HL-60 (cell line): ENCODE measurements around the gene KRTAP5-5.
"Not testable (repeated sequence)": the region's sequence is repeated elsewhere in the genome, so short reads cannot be mapped to it uniquely, and the experiment has no call there.

ENCODE experiments used
- DNase-seq, 2 experiments: peaks; one replicate each; pipeline ENCODE4 v3.0.0-alpha.2; 2010 to 2020; ENCODE audit warnings: low read depth in 1 of 2, low spot score in 1 of 2
- H3K27ac ChIP-seq: fragments of 250-450 bp; sonication (Bioruptor Pico); replicated peaks from 2 replicates; pipeline ENCODE4 v1.5.1; 2020; ENCODE audit warnings: mild to moderate bottlenecking, moderate library complexity
- H3K27me3 ChIP-seq: fragments of 250-450 bp; sonication (Bioruptor Pico); 2 replicates; pipeline ENCODE4 v1.5.1; 2021; ENCODE audit warnings: mild to moderate bottlenecking, moderate library complexity; ENCODE audit not compliant: insufficient read depth, poor library complexity, severe bottlenecking
- H3K4me3 ChIP-seq: replicated peaks from 2 replicates; pipeline ENCODE4 v1.5.1; 2011; ENCODE audit warnings: mild to moderate bottlenecking, control low read depth, low read length; ENCODE audit not compliant: insufficient read depth
- GABPA ChIP-seq: IDR thresholded peaks from 2 replicates; pipeline ENCODE4 v1.6.1; 2012; ENCODE audit warnings: low read depth
- POLR2AphosphoS5 ChIP-seq: IDR thresholded peaks from 2 replicates; pipeline ENCODE4 v1.6.1; 2012; ENCODE audit warnings: low read depth
- SPI1 ChIP-seq: IDR thresholded peaks from 2 replicates; pipeline ENCODE4 v1.6.1; 2012; ENCODE audit warnings: low read depth, mild to moderate bottlenecking, borderline replicate concordance
- TF ChIP-seq, protein P1 (sequence below): IDR thresholded peaks from 2 replicates; pipeline ENCODE4 v1.6.1; 2012; ENCODE audit warnings: low read depth; ENCODE audit not compliant: insufficient replicate concordance
- TF ChIP-seq, protein P2 (sequence below): IDR thresholded peaks from one replicate; pipeline ENCODE4 v1.5.1; 2011; ENCODE audit warnings: low read length, control low read depth, inconsistent platforms; ENCODE audit not compliant: insufficient read depth

KRTAP5-5 gene

DNA sequence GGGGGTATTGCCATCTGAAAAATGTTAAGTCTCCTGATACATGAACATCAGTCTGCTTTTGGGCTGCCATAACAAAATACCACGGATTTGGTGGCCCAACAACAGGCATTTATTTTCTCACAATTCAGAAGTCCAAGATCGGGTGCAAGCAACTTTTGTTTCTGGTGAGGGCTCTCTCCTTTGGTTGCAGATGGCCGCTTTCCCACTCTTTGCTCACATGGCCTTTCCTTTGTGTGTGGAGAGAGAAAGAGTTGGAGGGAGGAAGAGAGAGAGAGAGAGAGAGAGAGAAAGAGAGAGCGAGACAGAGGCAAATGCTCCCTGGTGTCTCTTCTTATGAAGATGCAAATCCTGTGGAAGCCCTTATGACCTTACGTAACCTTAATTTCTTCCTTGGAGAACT is 28.9 kb upstream of the KRTAP5-5 start:
- Histone ChIP-seq H3K4me3 (no peak overlapping the region), H3K27ac (no peak overlapping the region), H3K27me3 (peaks cover 5% of the 10 kb centered on the region)
- TF ChIP-seq SPI1 (no peak), POLR2AphosphoS5 (no peak), GABPA (no peak)
- TF ChIP-seq, protein P1, sequence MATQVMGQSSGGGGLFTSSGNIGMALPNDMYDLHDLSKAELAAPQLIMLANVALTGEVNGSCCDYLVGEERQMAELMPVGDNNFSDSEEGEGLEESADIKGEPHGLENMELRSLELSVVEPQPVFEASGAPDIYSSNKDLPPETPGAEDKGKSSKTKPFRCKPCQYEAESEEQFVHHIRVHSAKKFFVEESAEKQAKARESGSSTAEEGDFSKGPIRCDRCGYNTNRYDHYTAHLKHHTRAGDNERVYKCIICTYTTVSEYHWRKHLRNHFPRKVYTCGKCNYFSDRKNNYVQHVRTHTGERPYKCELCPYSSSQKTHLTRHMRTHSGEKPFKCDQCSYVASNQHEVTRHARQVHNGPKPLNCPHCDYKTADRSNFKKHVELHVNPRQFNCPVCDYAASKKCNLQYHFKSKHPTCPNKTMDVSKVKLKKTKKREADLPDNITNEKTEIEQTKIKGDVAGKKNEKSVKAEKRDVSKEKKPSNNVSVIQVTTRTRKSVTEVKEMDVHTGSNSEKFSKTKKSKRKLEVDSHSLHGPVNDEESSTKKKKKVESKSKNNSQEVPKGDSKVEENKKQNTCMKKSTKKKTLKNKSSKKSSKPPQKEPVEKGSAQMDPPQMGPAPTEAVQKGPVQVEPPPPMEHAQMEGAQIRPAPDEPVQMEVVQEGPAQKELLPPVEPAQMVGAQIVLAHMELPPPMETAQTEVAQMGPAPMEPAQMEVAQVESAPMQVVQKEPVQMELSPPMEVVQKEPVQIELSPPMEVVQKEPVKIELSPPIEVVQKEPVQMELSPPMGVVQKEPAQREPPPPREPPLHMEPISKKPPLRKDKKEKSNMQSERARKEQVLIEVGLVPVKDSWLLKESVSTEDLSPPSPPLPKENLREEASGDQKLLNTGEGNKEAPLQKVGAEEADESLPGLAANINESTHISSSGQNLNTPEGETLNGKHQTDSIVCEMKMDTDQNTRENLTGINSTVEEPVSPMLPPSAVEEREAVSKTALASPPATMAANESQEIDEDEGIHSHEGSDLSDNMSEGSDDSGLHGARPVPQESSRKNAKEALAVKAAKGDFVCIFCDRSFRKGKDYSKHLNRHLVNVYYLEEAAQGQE: no peak
- TF ChIP-seq, protein P2, sequence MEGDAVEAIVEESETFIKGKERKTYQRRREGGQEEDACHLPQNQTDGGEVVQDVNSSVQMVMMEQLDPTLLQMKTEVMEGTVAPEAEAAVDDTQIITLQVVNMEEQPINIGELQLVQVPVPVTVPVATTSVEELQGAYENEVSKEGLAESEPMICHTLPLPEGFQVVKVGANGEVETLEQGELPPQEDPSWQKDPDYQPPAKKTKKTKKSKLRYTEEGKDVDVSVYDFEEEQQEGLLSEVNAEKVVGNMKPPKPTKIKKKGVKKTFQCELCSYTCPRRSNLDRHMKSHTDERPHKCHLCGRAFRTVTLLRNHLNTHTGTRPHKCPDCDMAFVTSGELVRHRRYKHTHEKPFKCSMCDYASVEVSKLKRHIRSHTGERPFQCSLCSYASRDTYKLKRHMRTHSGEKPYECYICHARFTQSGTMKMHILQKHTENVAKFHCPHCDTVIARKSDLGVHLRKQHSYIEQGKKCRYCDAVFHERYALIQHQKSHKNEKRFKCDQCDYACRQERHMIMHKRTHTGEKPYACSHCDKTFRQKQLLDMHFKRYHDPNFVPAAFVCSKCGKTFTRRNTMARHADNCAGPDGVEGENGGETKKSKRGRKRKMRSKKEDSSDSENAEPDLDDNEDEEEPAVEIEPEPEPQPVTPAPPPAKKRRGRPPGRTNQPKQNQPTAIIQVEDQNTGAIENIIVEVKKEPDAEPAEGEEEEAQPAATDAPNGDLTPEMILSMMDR: no peak
- no peak for DNase-seq

DNA sequence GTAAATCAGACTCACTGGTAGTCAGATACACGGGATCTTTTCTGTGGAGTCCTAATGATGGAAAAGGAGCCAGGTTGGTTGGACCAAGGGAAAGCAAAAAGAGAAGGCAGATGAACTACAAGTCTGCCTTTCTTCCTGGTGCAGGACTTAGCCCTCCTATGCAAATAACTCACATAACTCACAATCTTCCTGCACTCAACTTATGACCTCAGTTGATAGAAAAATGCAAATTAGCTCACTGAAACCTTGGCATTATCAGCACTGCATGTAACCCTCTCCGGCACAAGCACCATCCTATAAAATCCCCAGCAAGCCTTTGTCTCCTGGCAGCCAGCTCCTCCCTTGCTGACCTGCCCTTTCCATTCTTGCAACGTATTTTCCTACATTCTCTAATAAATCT is 27.9 kb upstream of the KRTAP5-5 start:
- H3K27me3 ChIP-seq, H3K4me3 ChIP-seq, H3K27ac ChIP-seq, DNase-seq: not testable (repeated sequence)

DNA sequence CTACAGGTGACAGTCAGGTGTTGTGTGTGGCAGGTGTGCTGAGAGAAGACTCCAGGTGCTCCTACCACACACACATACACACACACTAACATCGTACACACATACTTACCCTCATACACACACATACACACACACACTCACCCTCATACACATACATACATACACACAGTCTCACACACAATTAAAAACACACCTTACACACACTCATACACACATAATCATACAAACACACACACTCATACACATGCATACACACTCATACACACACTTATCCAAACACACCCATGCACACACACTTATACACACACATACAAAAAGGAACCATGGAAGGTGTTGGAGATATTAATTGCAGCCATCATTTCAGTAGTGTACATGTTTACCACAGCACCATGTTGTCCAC is 25.9 kb upstream of the KRTAP5-5 start:
- TF ChIP-seq POLR2AphosphoS5: no peak
- TF ChIP-seq, protein P2: no peak
- no peak for TF ChIP-seq GABPA
- no peak for TF ChIP-seq SPI1
- Histone ChIP-seq H3K27me3 (peaks cover 5% of the 10 kb centered on the region), H3K4me3 (no peak overlapping the region), H3K27ac (no peak overlapping the region)
- DNase-seq: no peak

DNA sequence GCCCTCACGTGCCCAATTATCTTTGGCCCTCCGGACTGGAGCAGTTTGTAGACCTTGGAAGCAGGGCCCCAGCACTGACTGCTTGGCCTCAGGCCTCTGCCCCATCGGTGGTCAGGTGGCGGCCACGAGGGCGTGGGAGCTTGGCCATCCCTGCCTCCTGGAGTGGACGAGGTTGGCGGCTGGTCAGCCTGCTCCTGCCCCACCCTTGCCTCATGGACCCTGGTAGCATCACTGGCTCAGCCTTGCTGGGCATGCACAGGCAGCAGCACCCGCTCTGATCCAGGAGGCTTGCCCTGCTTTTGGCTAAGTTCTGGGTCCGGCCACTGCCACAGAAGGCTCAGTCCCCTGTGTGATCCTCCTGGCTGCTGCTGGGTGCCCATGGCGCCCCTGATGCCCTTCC is 25.4 kb upstream of the KRTAP5-5 start:
- H3K27ac ChIP-seq: no peak overlapping the region
- H3K4me3 ChIP-seq: no peak overlapping the region
- no peak for DNase-seq
- TF ChIP-seq SPI1: no peak
- TF ChIP-seq GABPA: no peak
- TF ChIP-seq, protein P2: no peak
- TF ChIP-seq, protein P1: no peak
- TF ChIP-seq POLR2AphosphoS5: no peak
- H3K27me3 ChIP-seq: peaks cover 5% of the 10 kb centered on the region
